Neural crest cell (in vitro differentiated cells): ENCODE measurements around the gene ATAD1. TPM values are rescaled to one million over a fixed set of nuclear protein-coding genes. Genes with fewer than 3 reads are reported as not detected.

ENCODE experiments used
- DNase-seq: peaks from one replicate; pipeline ENCODE4 v3.0.0; 2021; ENCODE audit warnings: low read depth, mixed read lengths, low spot score
- H3K27ac Mint-ChIP-seq: one replicate; pipeline ENCODE4 v1.8.0; 2021; ENCODE audit warnings: mild to moderate bottlenecking, mixed read lengths; ENCODE audit not compliant: unreplicated experiment
- H3K27me3 Mint-ChIP-seq: 2 replicates; pipeline ENCODE4 v1.8.0; 2021; ENCODE audit warnings: low read depth, mild to moderate bottlenecking, mixed read lengths
- H3K36me3 Mint-ChIP-seq: 2 replicates; pipeline ENCODE4 v1.8.0; 2021; ENCODE audit warnings: low read depth, mild to moderate bottlenecking, mixed read lengths
- H3K4me1 Mint-ChIP-seq: 2 replicates; pipeline ENCODE4 v1.8.0; 2021; ENCODE audit warnings: mixed read lengths
- H3K4me3 Mint-ChIP-seq: one replicate; pipeline ENCODE4 v1.8.0; 2021; ENCODE audit warnings: mild to moderate bottlenecking, mixed read lengths
- H3K9me3 Mint-ChIP-seq: 2 replicates; pipeline ENCODE4 v1.8.0; 2021; ENCODE audit warnings: mixed read lengths
- total RNA-seq: library from RNA; stranded (reverse); gene quantifications from 2 replicates; pipeline ENCODE4 v1.2.1, GENCODE V29; 2021
- TF ChIP-seq, protein P1 (sequence below): fragments of 200-600 bp; sonication (generic); conservative IDR thresholded peaks from 2 replicates; pipeline ENCODE4 v1.5.0; 2021; ENCODE audit warnings: antibody characterized with exemption, mild to moderate bottlenecking

Gene ATAD1
- total RNA-seq, 1 donor from 2014 or later, result 43.6 TPM

GRCh38 chr10:87844837-87845623 lies 27.0 kb upstream of the ATAD1 start:
- Mint-ChIP-seq H3K9me3 (peaks cover 5% of the 10 kb centered on the region), H3K36me3 (no peaks in the 10 kb centered on the region), H3K4me3 (no peak overlapping the region), H3K27me3 (no peaks in the 10 kb centered on the region), H3K27ac (no peak overlapping the region), H3K4me1 (peaks cover 6% of the 10 kb centered on the region)
- TF ChIP-seq, protein P1, sequence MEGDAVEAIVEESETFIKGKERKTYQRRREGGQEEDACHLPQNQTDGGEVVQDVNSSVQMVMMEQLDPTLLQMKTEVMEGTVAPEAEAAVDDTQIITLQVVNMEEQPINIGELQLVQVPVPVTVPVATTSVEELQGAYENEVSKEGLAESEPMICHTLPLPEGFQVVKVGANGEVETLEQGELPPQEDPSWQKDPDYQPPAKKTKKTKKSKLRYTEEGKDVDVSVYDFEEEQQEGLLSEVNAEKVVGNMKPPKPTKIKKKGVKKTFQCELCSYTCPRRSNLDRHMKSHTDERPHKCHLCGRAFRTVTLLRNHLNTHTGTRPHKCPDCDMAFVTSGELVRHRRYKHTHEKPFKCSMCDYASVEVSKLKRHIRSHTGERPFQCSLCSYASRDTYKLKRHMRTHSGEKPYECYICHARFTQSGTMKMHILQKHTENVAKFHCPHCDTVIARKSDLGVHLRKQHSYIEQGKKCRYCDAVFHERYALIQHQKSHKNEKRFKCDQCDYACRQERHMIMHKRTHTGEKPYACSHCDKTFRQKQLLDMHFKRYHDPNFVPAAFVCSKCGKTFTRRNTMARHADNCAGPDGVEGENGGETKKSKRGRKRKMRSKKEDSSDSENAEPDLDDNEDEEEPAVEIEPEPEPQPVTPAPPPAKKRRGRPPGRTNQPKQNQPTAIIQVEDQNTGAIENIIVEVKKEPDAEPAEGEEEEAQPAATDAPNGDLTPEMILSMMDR, result no peak
- no peak for DNase-seq

GRCh38 chr10:87843714-87844113 lies 25.7 kb upstream of the ATAD1 start:
- no peaks in the 10 kb centered on the region for H3K36me3 Mint-ChIP-seq
- H3K4me1 Mint-ChIP-seq, result peaks cover 5% of the 10 kb centered on the region
- no peak overlapping the region for H3K4me3 Mint-ChIP-seq
- TF ChIP-seq, protein P1, result no peak
- H3K27ac Mint-ChIP-seq, result no peak overlapping the region
- no peak for DNase-seq
- peaks cover 5% of the 10 kb centered on the region for H3K9me3 Mint-ChIP-seq
- no peaks in the 10 kb centered on the region for H3K27me3 Mint-ChIP-seq

GRCh38 chr10:87842776-87843497 lies 24.9 kb upstream of the ATAD1 start:
- H3K27ac Mint-ChIP-seq, result peak overlapping the region; percentile 14
- no peak overlapping the region for H3K4me3 Mint-ChIP-seq
- no peaks in the 10 kb centered on the region for H3K36me3 Mint-ChIP-seq
- H3K4me1 Mint-ChIP-seq, result peaks cover 5% of the 10 kb centered on the region
- H3K9me3 Mint-ChIP-seq, result peaks cover 5% of the 10 kb centered on the region
- TF ChIP-seq, protein P1, result no peak
- no peaks in the 10 kb centered on the region for H3K27me3 Mint-ChIP-seq
- DNase-seq, result no peak

DNA sequence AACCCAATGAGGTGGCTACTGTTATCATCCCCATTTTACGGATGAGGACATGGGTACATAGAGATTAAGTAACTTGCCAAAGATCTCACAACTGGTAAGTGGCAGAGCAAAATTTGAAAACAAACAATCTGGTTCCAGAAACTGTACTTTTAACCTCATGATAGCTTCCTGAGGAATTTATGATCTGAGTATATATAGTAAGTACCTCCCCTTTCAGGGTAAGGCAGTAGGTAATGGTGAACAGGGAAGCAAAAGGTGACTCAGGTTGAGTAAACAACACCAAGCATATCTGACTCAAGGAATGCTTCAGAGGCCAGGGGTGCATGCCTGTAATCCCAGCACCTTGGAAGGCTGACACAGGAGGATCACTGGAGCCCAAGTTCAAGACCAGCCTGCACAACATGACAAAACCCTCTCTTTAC lies 24.2 kb upstream of the ATAD1 start:
- Mint-ChIP-seq H3K4me3 (no peak overlapping the region), H3K27ac (no peak overlapping the region), H3K27me3 (no peaks in the 10 kb centered on the region), H3K36me3 (no peaks in the 10 kb centered on the region), H3K9me3 (peaks cover 5% of the 10 kb centered on the region), H3K4me1 (peaks cover 5% of the 10 kb centered on the region)
- no peak for DNase-seq
- TF ChIP-seq, protein P1, result no peak

DNA sequence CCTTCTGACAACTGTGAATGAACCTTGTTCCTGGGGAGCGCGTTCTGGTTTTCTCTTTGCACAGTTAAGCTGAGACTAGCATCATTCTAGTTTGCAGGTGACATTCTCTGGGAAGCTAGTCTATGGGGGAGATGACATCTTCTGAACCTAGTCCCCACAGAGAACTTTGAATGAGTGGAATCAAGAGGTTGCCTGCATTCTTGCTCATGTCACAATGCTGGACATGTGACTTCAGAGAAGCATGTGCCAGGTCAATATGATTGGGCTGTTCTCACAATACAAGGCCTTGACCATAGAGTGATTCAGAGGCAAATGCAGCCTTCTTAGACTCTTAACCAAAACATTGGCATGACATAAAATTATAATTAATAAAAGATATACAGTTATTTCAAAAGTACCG lies 23.2 kb upstream of the ATAD1 start:
- H3K27ac Mint-ChIP-seq, result no peak overlapping the region
- H3K9me3 Mint-ChIP-seq, result peaks cover 5% of the 10 kb centered on the region
- no peak overlapping the region for H3K4me3 Mint-ChIP-seq
- no peak for DNase-seq
- H3K27me3 Mint-ChIP-seq, result no peaks in the 10 kb centered on the region
- peaks cover 5% of the 10 kb centered on the region for H3K4me1 Mint-ChIP-seq
- TF ChIP-seq, protein P1, result no peak
- no peaks in the 10 kb centered on the region for H3K36me3 Mint-ChIP-seq
